Astrocyte (in vitro differentiated cells and primary cell): Measurements from ENCODE around the gene TOGARAM2.

Experiments used
- EZH2 ChIP-seq: IDR thresholded peaks from 2 replicates; pipeline ENCODE4 v1.6.1; 2012; ENCODE audit warnings: mild to moderate bottlenecking, low read length, inconsistent platforms; ENCODE audit not compliant: insufficient read depth
- TF ChIP-seq, protein P1 (sequence below): IDR thresholded peaks from 2 replicates; pipeline ENCODE4 v1.5.1; 2011; ENCODE audit warnings: low read depth, mild to moderate bottlenecking, inconsistent platforms, low read length, moderate library complexity; ENCODE audit not compliant: insufficient read depth

DNA sequence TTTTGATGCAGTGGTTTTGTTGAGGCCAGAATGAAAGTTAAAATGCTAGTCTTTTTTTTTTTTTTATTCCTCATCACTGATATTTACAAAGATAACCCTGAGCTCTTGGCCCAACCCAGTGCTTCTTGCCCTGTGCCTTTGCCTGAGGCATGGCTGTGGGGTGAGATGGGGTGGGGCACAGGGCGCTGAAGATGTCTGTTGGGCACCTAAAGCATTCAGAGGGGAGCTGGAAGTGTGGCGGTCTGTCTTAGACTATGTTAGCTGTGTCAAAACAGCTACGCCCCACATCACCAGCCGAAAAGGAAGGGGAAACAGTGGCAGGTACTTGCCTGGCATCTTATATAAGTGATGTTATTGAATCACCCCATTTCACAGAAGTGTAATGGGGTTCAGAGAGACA is 20.7 kb downstream of the TOGARAM2 start:
- TF ChIP-seq, protein P1, sequence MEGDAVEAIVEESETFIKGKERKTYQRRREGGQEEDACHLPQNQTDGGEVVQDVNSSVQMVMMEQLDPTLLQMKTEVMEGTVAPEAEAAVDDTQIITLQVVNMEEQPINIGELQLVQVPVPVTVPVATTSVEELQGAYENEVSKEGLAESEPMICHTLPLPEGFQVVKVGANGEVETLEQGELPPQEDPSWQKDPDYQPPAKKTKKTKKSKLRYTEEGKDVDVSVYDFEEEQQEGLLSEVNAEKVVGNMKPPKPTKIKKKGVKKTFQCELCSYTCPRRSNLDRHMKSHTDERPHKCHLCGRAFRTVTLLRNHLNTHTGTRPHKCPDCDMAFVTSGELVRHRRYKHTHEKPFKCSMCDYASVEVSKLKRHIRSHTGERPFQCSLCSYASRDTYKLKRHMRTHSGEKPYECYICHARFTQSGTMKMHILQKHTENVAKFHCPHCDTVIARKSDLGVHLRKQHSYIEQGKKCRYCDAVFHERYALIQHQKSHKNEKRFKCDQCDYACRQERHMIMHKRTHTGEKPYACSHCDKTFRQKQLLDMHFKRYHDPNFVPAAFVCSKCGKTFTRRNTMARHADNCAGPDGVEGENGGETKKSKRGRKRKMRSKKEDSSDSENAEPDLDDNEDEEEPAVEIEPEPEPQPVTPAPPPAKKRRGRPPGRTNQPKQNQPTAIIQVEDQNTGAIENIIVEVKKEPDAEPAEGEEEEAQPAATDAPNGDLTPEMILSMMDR: no peak
- no peak for TF ChIP-seq EZH2
